Ascending aorta (tissue), 2 donors: Measurements from ENCODE around the gene YWHAB. TPM values are rescaled to one million over a fixed set of nuclear protein-coding genes. Genes with fewer than 3 reads are reported as not detected.

Experiments used
- DNase-seq, 2 donors: peaks; one replicate each; pipeline ENCODE4 v3.0.0-alpha.2; 2019; ENCODE audit warnings: low spot score in 2 of 2
- H3K27ac ChIP-seq, 2 donors: fragments of 200-600 bp; sonication (generic); one replicate each; pipeline ENCODE4 v1.5.1; 2016 to 2017; ENCODE audit warnings: mild to moderate bottlenecking in 1 of 2
- H3K27me3 ChIP-seq: fragments of 200-600 bp; sonication (generic); one replicate; pipeline ENCODE4 v1.5.1; 2017
- H3K36me3 ChIP-seq, 2 donors: fragments of 200-600 bp; sonication (generic); one replicate each; pipeline ENCODE4 v1.5.1; 2016
- H3K4me1 ChIP-seq, 2 donors: fragments of 200-600 bp; sonication (generic); one replicate each; pipeline ENCODE4 v1.5.1; 2016 to 2017; ENCODE audit warnings: mild to moderate bottlenecking in 1 of 2
- H3K4me3 ChIP-seq, 2 donors: fragments of 200-600 bp; sonication (generic); one replicate each; pipeline ENCODE4 v1.5.1; 2016 to 2017; ENCODE audit warnings: mild to moderate bottlenecking in 1 of 2
- H3K9me3 ChIP-seq, 2 donors: fragments of 200-600 bp; sonication (generic); one replicate each; pipeline ENCODE4 v1.5.1; 2016
- CTCF ChIP-seq, 3 experiments: fragments of 200-600 bp in 2 of 3; fragments of 450-650 bp in 1 of 3; sonication (generic) in 2 of 3; IDR thresholded peaks; one replicate each; pipeline ENCODE4 v1.5.1; 2016 to 2019; ENCODE audit warnings: antibody characterized with exemption in 3 of 3, mild to moderate bottlenecking in 1 of 3, moderate library complexity in 1 of 3
- intact Hi-C: fragments of 100-400 bp; cut with DNase I; formaldehyde crosslinking; loops from one replicate; pipeline ENCODE4 v1.15.1; 2023
- total RNA-seq: library from RNA; depleted of rRNA; stranded (reverse); fragments of >200 nt; gene quantifications from one replicate; pipeline ENCODE4 v1.1.0, GENCODE V29; 2016

YWHAB gene
- total RNA-seq, 1 donor from 2014 or later: 50.4 TPM

GRCh38 chr20:44941120-44941691 is 55.7 kb downstream of the YWHAB start:
- H3K27ac ChIP-seq: no peak overlapping the region
- intact Hi-C loops: no loop called here
- H3K4me3 ChIP-seq: no peak overlapping the region
- no peaks in the 10 kb centered on the region for H3K4me1 ChIP-seq
- no peak for DNase-seq
- H3K36me3 ChIP-seq: peaks cover 37 to 68% of the 10 kb centered on the region in 2 donors
- no peaks in the 10 kb centered on the region for H3K27me3 ChIP-seq
- no peak for TF ChIP-seq CTCF (IDR thresholded peaks at IDR 0.05)
- no peaks in the 10 kb centered on the region for H3K9me3 ChIP-seq

DNA sequence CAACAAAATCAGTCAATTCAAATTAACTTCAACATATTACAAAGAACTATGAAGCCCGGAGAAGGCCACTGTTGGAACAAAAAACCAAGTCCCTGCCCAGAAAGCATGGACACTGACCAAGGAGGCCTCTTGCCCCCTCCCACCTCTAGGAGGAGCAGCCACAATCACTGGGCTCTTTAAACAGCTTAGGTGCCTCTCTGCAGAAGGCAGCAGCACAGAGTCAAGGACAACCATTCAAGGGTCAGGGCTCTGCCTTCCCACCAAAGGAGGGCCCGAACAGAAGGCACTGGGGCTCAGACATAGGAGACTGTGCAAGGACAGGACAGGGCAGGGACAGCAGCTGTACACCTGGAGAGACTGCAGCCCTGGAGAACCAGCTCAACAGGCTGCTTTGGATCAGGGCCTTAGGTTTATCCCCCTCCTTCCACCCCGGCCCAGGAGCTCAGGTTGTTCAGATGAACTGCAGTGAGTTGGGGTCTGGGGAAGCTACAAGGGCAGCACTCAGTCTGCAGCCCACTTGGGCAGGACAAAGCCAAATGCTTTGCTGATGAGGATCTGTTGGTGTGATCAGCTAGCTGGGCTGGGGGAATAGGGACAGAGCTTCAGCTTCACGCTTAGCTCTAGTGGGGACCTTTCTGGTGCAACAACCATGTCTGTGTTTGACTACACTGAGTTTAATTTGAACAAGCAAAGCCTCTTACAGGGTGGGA is 56.9 kb downstream of the YWHAB start:
- H3K36me3 ChIP-seq: peaks cover 37 to 70% of the 10 kb centered on the region in 2 donors
- H3K9me3 ChIP-seq: no peaks in the 10 kb centered on the region
- intact Hi-C loops: no loop called here
- no peak overlapping the region for H3K27ac ChIP-seq
- DNase-seq: no peak
- no peak for TF ChIP-seq CTCF (IDR thresholded peaks at IDR 0.05)
- no peaks in the 10 kb centered on the region for H3K4me1 ChIP-seq
- no peak overlapping the region for H3K4me3 ChIP-seq
- no peaks in the 10 kb centered on the region for H3K27me3 ChIP-seq

DNA sequence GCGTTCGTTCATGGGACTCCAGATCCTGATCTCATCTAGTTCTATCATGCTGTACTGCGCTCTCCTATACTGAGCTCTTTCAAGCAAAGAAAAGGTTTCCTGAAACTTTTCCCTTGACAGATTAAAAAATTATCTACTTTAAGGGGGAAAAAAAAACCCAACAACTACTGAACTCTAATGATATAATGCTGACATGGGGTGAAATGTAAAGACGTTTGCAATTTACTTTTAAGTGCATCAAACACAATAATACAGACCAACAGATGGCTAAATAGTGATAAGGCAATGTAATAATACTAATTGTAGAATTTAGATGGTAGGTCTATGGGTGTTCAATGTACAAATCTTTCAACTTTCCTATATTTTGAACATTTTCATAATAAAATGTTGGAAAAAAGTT is 58.3 kb downstream of the YWHAB start:
- peaks cover 44 to 84% of the 10 kb centered on the region in 2 donors for H3K36me3 ChIP-seq
- no peak for DNase-seq
- H3K4me3 ChIP-seq: no peak overlapping the region

GRCh38 chr20:44945261-44945660 is 59.8 kb downstream of the YWHAB start:
- H3K36me3 ChIP-seq: peaks cover 55 to 94% of the 10 kb centered on the region in 2 donors
- no peaks in the 10 kb centered on the region for H3K27me3 ChIP-seq
- TF ChIP-seq CTCF (IDR thresholded peaks at IDR 0.05): no peak
- H3K4me1 ChIP-seq: no peaks in the 10 kb centered on the region
- DNase-seq: no peak
- H3K4me3 ChIP-seq: no peak overlapping the region
- no peaks in the 10 kb centered on the region for H3K9me3 ChIP-seq
- no peak overlapping the region for H3K27ac ChIP-seq
- intact Hi-C loops: no loop called here

More for the DNA sequence above, 58.3 kb downstream of the YWHAB start:
- Histone ChIP-seq H3K9me3 (no peaks in the 10 kb centered on the region), H3K4me1 (no peaks in the 10 kb centered on the region), H3K27me3 (no peaks in the 10 kb centered on the region), H3K27ac (no peak overlapping the region)
- no peak for TF ChIP-seq CTCF (IDR thresholded peaks at IDR 0.05)
- intact Hi-C loops: no loop called here

DNA sequence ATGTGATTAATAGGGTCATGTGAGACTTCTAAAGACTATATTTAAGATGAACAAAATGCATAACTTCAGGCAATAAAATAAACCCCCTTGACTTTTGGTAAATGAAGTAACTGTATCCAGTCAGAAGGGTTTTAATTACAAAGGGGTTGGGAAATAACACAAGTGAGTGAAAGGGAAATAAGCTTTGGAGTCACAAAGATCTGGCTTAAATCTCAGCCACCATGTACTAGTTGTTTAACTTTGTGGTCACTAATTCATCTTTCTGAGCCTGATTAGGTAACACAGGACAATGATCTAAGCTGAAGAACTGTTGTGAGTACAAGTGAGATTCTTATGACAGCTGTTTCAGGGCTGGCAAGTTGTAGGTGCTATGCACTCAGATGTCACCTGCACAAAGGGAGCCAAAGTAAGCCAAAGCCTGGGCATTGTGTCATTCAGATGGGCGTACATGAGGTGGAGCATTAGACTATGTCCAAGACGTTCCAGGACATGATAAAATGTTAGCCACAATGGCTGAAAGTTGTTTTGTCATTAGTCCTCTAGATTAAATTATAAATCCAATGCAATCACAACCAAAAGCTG is 60.9 kb downstream of the YWHAB start:
- intact Hi-C loops: no loop called here
- TF ChIP-seq CTCF (IDR thresholded peaks at IDR 0.05): no peak
- no peak overlapping the region for H3K27ac ChIP-seq
- H3K27me3 ChIP-seq: no peaks in the 10 kb centered on the region
- no peaks in the 10 kb centered on the region for H3K4me1 ChIP-seq
- DNase-seq: no peak
- no peaks in the 10 kb centered on the region for H3K9me3 ChIP-seq
- peaks cover 66 to 97% of the 10 kb centered on the region in 2 donors for H3K36me3 ChIP-seq
- H3K4me3 ChIP-seq: no peak overlapping the region
